H9 (cell line): ENCODE measurements around the gene TADA3. TPM values are rescaled to one million over a fixed set of nuclear protein-coding genes. Genes with fewer than 3 reads are reported as not detected.

Experiments used
- DNase-seq: peaks from one replicate; pipeline ENCODE4 v3.0.0-alpha.2; 2017
- H2AFZ ChIP-seq: one replicate; pipeline ENCODE4 v1.6.1; 2013; ENCODE audit warnings: mild to moderate bottlenecking, low read length, control low read depth, moderate library complexity
- H2AK5ac ChIP-seq: 2 replicates; pipeline ENCODE4 v1.6.1; 2013; ENCODE audit warnings: low read length, control low read depth, mixed read lengths; ENCODE audit not compliant: insufficient read length
- H2BK120ac ChIP-seq: one replicate; pipeline ENCODE4 v1.6.1; 2013; ENCODE audit warnings: low read depth, mild to moderate bottlenecking, low read length, control low read depth, inconsistent platforms; ENCODE audit not compliant: poor library complexity, severe bottlenecking
- H2BK12ac ChIP-seq: 2 replicates; pipeline ENCODE4 v1.6.1; 2013; ENCODE audit warnings: low read length, control low read depth, mixed read lengths, low read depth; ENCODE audit not compliant: insufficient read length
- H2BK15ac ChIP-seq: 2 replicates; pipeline ENCODE4 v1.6.1; 2013; ENCODE audit warnings: low read depth, low read length, control low read depth
- H2BK20ac ChIP-seq: one replicate; pipeline ENCODE4 v1.6.1; 2013; ENCODE audit warnings: low read depth, mild to moderate bottlenecking, low read length, control low read depth, inconsistent platforms; ENCODE audit not compliant: poor library complexity, severe bottlenecking
- H2BK5ac ChIP-seq: 2 replicates; pipeline ENCODE4 v1.6.1; 2013; ENCODE audit warnings: low read length, control low read depth, mixed read lengths; ENCODE audit not compliant: insufficient read length
- H3K14ac ChIP-seq: 2 replicates; pipeline ENCODE4 v1.6.1; 2013; ENCODE audit warnings: low read length, control low read depth; ENCODE audit not compliant: insufficient read depth
- H3K18ac ChIP-seq: 2 replicates; pipeline ENCODE4 v1.6.1; 2013; ENCODE audit warnings: low read depth, mild to moderate bottlenecking, mixed read lengths, low read length, control low read depth; ENCODE audit not compliant: insufficient read length
- H3K23ac ChIP-seq: 2 replicates; pipeline ENCODE4 v1.6.1; 2013; ENCODE audit warnings: low read length, control low read depth, mixed read lengths, low read depth; ENCODE audit not compliant: insufficient read length
- H3K23me2 ChIP-seq: 2 replicates; pipeline ENCODE4 v1.6.1; 2013; ENCODE audit warnings: low read depth, mild to moderate bottlenecking, mixed read lengths, low read length, control low read depth; ENCODE audit not compliant: insufficient read length, poor library complexity, severe bottlenecking
- H3K27ac ChIP-seq: 2 replicates; pipeline ENCODE4 v1.5.1; 2013; ENCODE audit warnings: low read length, control low read depth, mixed read lengths, low read depth; ENCODE audit not compliant: insufficient read length
- H3K27me3 ChIP-seq: 2 replicates; pipeline ENCODE4 v1.6.1; 2013; ENCODE audit warnings: low read length, control low read depth, inconsistent platforms; ENCODE audit not compliant: insufficient read depth
- H3K4ac ChIP-seq: 2 replicates; pipeline ENCODE4 v1.6.1; 2013; ENCODE audit warnings: low read depth, mild to moderate bottlenecking, control low read depth, inconsistent platforms, low read length, moderate library complexity
- H3K4me1 ChIP-seq: 2 replicates; pipeline ENCODE4 v1.6.1; 2013; ENCODE audit warnings: low read length, control low read depth, inconsistent platforms; ENCODE audit not compliant: insufficient read depth
- H3K4me2 ChIP-seq: 2 replicates; pipeline ENCODE4 v1.6.1; 2013; ENCODE audit warnings: low read length, control low read depth, mixed read lengths; ENCODE audit not compliant: insufficient read length, insufficient read depth
- H3K56ac ChIP-seq: 2 replicates; pipeline ENCODE4 v1.6.1; 2013; ENCODE audit warnings: low read depth, mild to moderate bottlenecking, mixed read lengths, low read length, control low read depth; ENCODE audit not compliant: insufficient read length
- H3K79me1 ChIP-seq: 2 replicates; pipeline ENCODE4 v1.6.1; 2013; ENCODE audit warnings: low read depth, mild to moderate bottlenecking, moderate library complexity, low read length, control low read depth, inconsistent platforms; ENCODE audit not compliant: insufficient read depth, poor library complexity, severe bottlenecking
- H3K79me2 ChIP-seq: 2 replicates; pipeline ENCODE4 v1.6.1; 2013; ENCODE audit warnings: low read length, control low read depth, inconsistent platforms; ENCODE audit not compliant: insufficient read depth
- H3K9ac ChIP-seq: 2 replicates; pipeline ENCODE4 v1.6.1; 2013; ENCODE audit warnings: low read length, control low read depth, mixed read lengths; ENCODE audit not compliant: insufficient read length; ENCODE audit errors: extremely low read depth
- H3K9me3 ChIP-seq: one replicate; pipeline ENCODE4 v1.6.1; 2013; ENCODE audit warnings: low read depth, low read length, inconsistent platforms; ENCODE audit not compliant: control insufficient read depth
- H3T11ph ChIP-seq: one replicate; pipeline ENCODE4 v1.6.1; 2013; ENCODE audit warnings: mild to moderate bottlenecking, low read length, control low read depth, inconsistent platforms
- H4K20me1 ChIP-seq: one replicate; pipeline ENCODE4 v1.6.1; 2013; ENCODE audit not compliant: control insufficient read depth, insufficient read length, insufficient read depth
- H4K5ac ChIP-seq: 2 replicates; pipeline ENCODE4 v1.6.1; 2013; ENCODE audit warnings: low read depth, mild to moderate bottlenecking, mixed read lengths, low read length, control low read depth; ENCODE audit not compliant: insufficient read length
- H4K8ac ChIP-seq: replicated peaks from 2 replicates; pipeline ENCODE4 v1.6.1; 2013; ENCODE audit warnings: low read length, control low read depth, mixed read lengths, low read depth; ENCODE audit not compliant: insufficient read length
- H4K91ac ChIP-seq: 2 replicates; pipeline ENCODE4 v1.6.1; 2013; ENCODE audit warnings: low read depth, mild to moderate bottlenecking, moderate library complexity, mixed read lengths, low read length, control low read depth; ENCODE audit not compliant: insufficient read length
- H3K27ac Mint-ChIP-seq, 3 experiments: 2 replicates in 2 of 3; 3 replicates in 1 of 3; pipeline ENCODE4 v1.8.0; 2020 to 2021; ENCODE audit warnings: mixed read lengths in 3 of 3, mild to moderate bottlenecking in 1 of 3, moderate library complexity in 1 of 3
- H3K27me3 Mint-ChIP-seq: 2 replicates; pipeline ENCODE4 v1.8.0; 2021; ENCODE audit warnings: low read depth, mild to moderate bottlenecking, moderate library complexity, mixed read lengths
- H3K36me3 Mint-ChIP-seq, 3 experiments: 2 replicates in 2 of 3; 3 replicates in 1 of 3; pipeline ENCODE4 v1.8.0; 2020 to 2021; ENCODE audit warnings: low read depth in 3 of 3, mixed read lengths in 3 of 3; ENCODE audit not compliant: insufficient read depth in 1 of 3
- H3K4me1 Mint-ChIP-seq, 2 experiments: 2 replicates each; pipeline ENCODE4 v1.8.0; 2020; ENCODE audit warnings: mixed read lengths in 2 of 2
- H3K4me3 Mint-ChIP-seq, 2 experiments: 2 replicates in 1 of 2; 3 replicates in 1 of 2; pipeline ENCODE4 v1.8.0; 2020 to 2021; ENCODE audit warnings: mild to moderate bottlenecking in 2 of 2, mixed read lengths in 2 of 2, moderate library complexity in 1 of 2
- H3K9me3 Mint-ChIP-seq, 2 experiments: 2 replicates in 1 of 2; 3 replicates in 1 of 2; pipeline ENCODE4 v1.8.0; 2020; ENCODE audit warnings: mild to moderate bottlenecking in 2 of 2, mixed read lengths in 2 of 2, moderate library complexity in 1 of 2
- WGBS: extraction: QIAGEN DNeasy Blood & Tissue Kit; methylation state at CpG from one replicate; pipeline ENCODE4 v1.1.7; 2013; ENCODE audit warnings: missing lambda C conversion rate, low lambda C conversion rate, mixed read lengths; ENCODE audit not compliant: insufficient read length; ENCODE audit errors: extremely low coverage; 5-methylcytosine and 5-hydroxymethylcytosine counted together
- total RNA-seq: library from RNA; stranded (reverse); gene quantifications from 2 replicates; pipeline ENCODE4 v1.2.1, GENCODE V29; 2021
- TF ChIP-seq, protein P1 (sequence below): fragments of 200-600 bp; sonication (generic); conservative IDR thresholded peaks from 3 replicates; pipeline ENCODE4 v1.8.0; 2021; ENCODE audit warnings: antibody characterized with exemption, mild to moderate bottlenecking

The TADA3 gene
- total RNA-seq, 1 experiment from 2014 or later, result 49.8 TPM

GRCh38 chr3:9782770-9783169, 9.5 kb downstream of the TADA3 start:
- H3K9me3 Mint-ChIP-seq, result no peaks in the 10 kb centered on the region

More at GRCh38 chr3:9782770-9783169, 9.5 kb downstream of the TADA3 start:
- H2BK120ac ChIP-seq, result no peak overlapping the region
- no peak overlapping the region for H2AFZ ChIP-seq
- TF ChIP-seq, protein P1, sequence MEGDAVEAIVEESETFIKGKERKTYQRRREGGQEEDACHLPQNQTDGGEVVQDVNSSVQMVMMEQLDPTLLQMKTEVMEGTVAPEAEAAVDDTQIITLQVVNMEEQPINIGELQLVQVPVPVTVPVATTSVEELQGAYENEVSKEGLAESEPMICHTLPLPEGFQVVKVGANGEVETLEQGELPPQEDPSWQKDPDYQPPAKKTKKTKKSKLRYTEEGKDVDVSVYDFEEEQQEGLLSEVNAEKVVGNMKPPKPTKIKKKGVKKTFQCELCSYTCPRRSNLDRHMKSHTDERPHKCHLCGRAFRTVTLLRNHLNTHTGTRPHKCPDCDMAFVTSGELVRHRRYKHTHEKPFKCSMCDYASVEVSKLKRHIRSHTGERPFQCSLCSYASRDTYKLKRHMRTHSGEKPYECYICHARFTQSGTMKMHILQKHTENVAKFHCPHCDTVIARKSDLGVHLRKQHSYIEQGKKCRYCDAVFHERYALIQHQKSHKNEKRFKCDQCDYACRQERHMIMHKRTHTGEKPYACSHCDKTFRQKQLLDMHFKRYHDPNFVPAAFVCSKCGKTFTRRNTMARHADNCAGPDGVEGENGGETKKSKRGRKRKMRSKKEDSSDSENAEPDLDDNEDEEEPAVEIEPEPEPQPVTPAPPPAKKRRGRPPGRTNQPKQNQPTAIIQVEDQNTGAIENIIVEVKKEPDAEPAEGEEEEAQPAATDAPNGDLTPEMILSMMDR, result peak; percentile 38; the same call in 2 of the 3 replicates
- H3K23ac ChIP-seq, result no peak overlapping the region
- H3K79me1 ChIP-seq, result no peaks in the 10 kb centered on the region
- H3K27ac Mint-ChIP-seq, result no peak overlapping the region
- no peak overlapping the region for H3K4ac ChIP-seq
- no peak overlapping the region for H2AK5ac ChIP-seq
- no peak overlapping the region for H3K56ac ChIP-seq
- H3K4me2 ChIP-seq, result no peak overlapping the region
- H3K4me1 Mint-ChIP-seq, result peaks cover 7 to 8% of the 10 kb centered on the region in 2 experiments; a peak in 3 of 4 replicates
- peaks cover 20 to 70% (median 67%) of the 10 kb centered on the region in 3 experiments; a peak in 6 of 7 replicates for H3K36me3 Mint-ChIP-seq
- no peak overlapping the region for H2BK5ac ChIP-seq
- H4K5ac ChIP-seq, result no peak overlapping the region
- no peak overlapping the region for H2BK12ac ChIP-seq
- DNase-seq, result no peak
- H3K18ac ChIP-seq, result no peak overlapping the region
- no peak overlapping the region for H4K8ac ChIP-seq
- no peak overlapping the region for H3T11ph ChIP-seq
- no peaks in the 10 kb centered on the region for H3K79me2 ChIP-seq
- no peaks in the 10 kb centered on the region for H3K4me1 ChIP-seq
- no peak overlapping the region for H3K4me3 Mint-ChIP-seq
- H3K9ac ChIP-seq, result no peak overlapping the region
- no peaks in the 10 kb centered on the region for H3K27me3 ChIP-seq
- no peak overlapping the region for H3K14ac ChIP-seq
- H3K23me2 ChIP-seq, result no peaks in the 10 kb centered on the region
- WGBS, result no CpG with 5 or more reads among the region's 3 CpGs
- no peaks in the 10 kb centered on the region for H4K20me1 ChIP-seq
- H3K9me3 ChIP-seq, result no peaks in the 10 kb centered on the region
- no peak overlapping the region for H2BK20ac ChIP-seq
- H4K91ac ChIP-seq, result no peak overlapping the region
- H3K27ac ChIP-seq, result no peak overlapping the region
- no peak overlapping the region for H2BK15ac ChIP-seq
- no peaks in the 10 kb centered on the region; the same call in 1 of the 2 replicates for H3K27me3 Mint-ChIP-seq
